Panc1 (cell line): ENCODE results near the gene CLDN1. TPM values are rescaled to one million over a fixed set of nuclear protein-coding genes. Genes with fewer than 3 reads are reported as not detected.

Source experiments
- ATAC-seq: fragments of 200-7000 bp; cut with Tn5 transposase; 2 replicates; pipeline ENCODE4 v1.9.1; 2020; ENCODE audit warnings: mild to moderate bottlenecking, moderate library complexity
- BruUV-seq: library from RNA; stranded (reverse); fragments of 400-500 nt; replicated peaks from 2 replicates; lab custom pipeline; 2021; lab: Mats Ljungman, UMichigan
- CTCF ChIA-PET: fragments of 300-600 bp; sonication (Branson Sonifier 250); formaldehyde crosslinking; loops from one replicate; lab custom pipeline; 2022; ENCODE audit warnings: antibody characterized with exemption; lab: Charles Lee
- POLR2A ChIA-PET: fragments of 300-600 bp; sonication (Branson Sonifier 250); formaldehyde crosslinking; loops from one replicate; lab custom pipeline; 2022; ENCODE audit warnings: antibody characterized with exemption; lab: Charles Lee
- DNase-seq: peaks from one replicate; pipeline ENCODE4 v3.0.0-alpha.2; 2010; ENCODE audit warnings: low read depth, low spot score
- H3K27ac ChIP-seq: 2 replicates; pipeline ENCODE4 v1.5.1; 2011; ENCODE audit warnings: mild to moderate bottlenecking, low read length, inconsistent platforms
- H3K27me3 ChIP-seq: fragments of 200-500 bp; sonication (Bioruptor generic); 2 replicates; pipeline ENCODE4 v1.6.0; 2014; ENCODE audit warnings: low read length, inconsistent platforms; ENCODE audit not compliant: control insufficient read depth, insufficient read depth
- H3K36me3 ChIP-seq: fragments of 200-500 bp; sonication (Bioruptor generic); 2 replicates; pipeline ENCODE4 v1.5.1; 2014; ENCODE audit warnings: inconsistent platforms, mild to moderate bottlenecking, low read length, moderate library complexity; ENCODE audit not compliant: control insufficient read depth, insufficient read depth
- H3K4me1 ChIP-seq: 2 replicates; pipeline ENCODE4 v1.5.1; 2011; ENCODE audit warnings: inconsistent platforms, mild to moderate bottlenecking, low read length, moderate library complexity; ENCODE audit not compliant: control insufficient read depth, insufficient read depth
- H3K4me3 ChIP-seq, 2 experiments: 2 replicates each; pipeline ENCODE4 v1.5.1; 2011 to 2012; ENCODE audit warnings: low read depth in 2 of 2, low read length in 2 of 2, mild to moderate bottlenecking in 2 of 2, inconsistent platforms in 1 of 2, moderate library complexity in 1 of 2
- H3K9me3 ChIP-seq: fragments of 200-500 bp; sonication (Bioruptor generic); 2 replicates; pipeline ENCODE4 v1.5.1; 2014; ENCODE audit warnings: low read depth, mild to moderate bottlenecking, inconsistent platforms, low read length, moderate library complexity; ENCODE audit not compliant: control insufficient read depth, insufficient read depth
- POLR2AphosphoS5 ChIP-seq: IDR thresholded peaks from 2 replicates; pipeline ENCODE4 v1.6.1; 2012; ENCODE audit warnings: mild to moderate bottlenecking, low read depth, low read length, moderate library complexity
- SIN3A ChIP-seq: IDR thresholded peaks from 2 replicates; pipeline ENCODE4 v1.6.1; 2012; ENCODE audit warnings: low read depth, mild to moderate bottlenecking, low read length, moderate library complexity, borderline replicate concordance; ENCODE audit not compliant: insufficient read depth
- TCF7L2 ChIP-seq: IDR thresholded peaks from 2 replicates; pipeline ENCODE4 v1.6.1; 2011; ENCODE audit warnings: mild to moderate bottlenecking, low read depth, low read length, inconsistent platforms
- in situ Hi-C: cut with HindIII; loops from 2 replicates; pipeline ENCODE4 v1.10.0; 2016; ENCODE audit warnings: low sequenced_read_pairs, low pct_unique_long_range_greater_than_20kb
- intact Hi-C: fragments of 100-400 bp; cut with micrococcal nuclease; formaldehyde crosslinking; loops from one replicate; pipeline ENCODE4 v1.10.0; 2022; ENCODE audit not compliant: unreplicated experiment
- total RNA-seq: library from RNA; stranded (reverse); gene quantifications from one replicate; pipeline ENCODE4 v1.2.1, GENCODE V29; 2021; ENCODE audit not compliant: unreplicated experiment
- TF ChIP-seq, protein P1 (sequence below), 2 experiments: IDR thresholded peaks; 2 replicates each; pipeline ENCODE4 v1.6.1; 2011 to 2012; ENCODE audit warnings: low read depth in 2 of 2, control low read depth in 1 of 2, low read length in 1 of 2, mild to moderate bottlenecking in 1 of 2, moderate library complexity in 1 of 2; ENCODE audit not compliant: insufficient read depth in 1 of 2
- TF ChIP-seq, protein P2 (sequence below): fragments of 450-650 bp; IDR thresholded peaks from 2 replicates; pipeline ENCODE4 v1.5.1; 2017; ENCODE audit warnings: mild to moderate bottlenecking

The CLDN1 gene
- total RNA-seq, 1 experiment from 2014 or later: 30.9 TPM

DNA sequence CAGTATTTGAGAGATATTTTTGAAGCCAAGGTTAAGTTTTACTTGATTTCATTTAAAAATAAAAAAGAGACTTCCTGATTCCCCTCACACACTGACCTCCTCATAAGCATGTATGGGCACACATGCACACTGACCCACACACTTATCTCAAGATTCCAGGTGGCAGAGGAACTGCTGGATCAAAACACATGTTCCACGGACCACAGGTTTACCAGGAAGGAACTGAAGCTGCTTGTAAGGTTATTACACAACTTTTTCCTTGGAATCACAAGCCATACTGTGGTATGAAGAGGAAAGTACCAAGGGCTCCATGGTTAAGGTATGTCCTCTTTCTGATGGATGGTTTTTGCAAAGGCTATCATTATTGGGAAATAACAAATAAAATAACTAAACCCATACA lies 7.5 kb downstream of the CLDN1 start:
- no peaks in the 10 kb centered on the region; the same call in 1 of the 2 replicates for H3K36me3 ChIP-seq
- H3K4me3 ChIP-seq: no peak overlapping the region
- in situ Hi-C loops: no loop called here
- TF ChIP-seq TCF7L2 (no peak), POLR2AphosphoS5 (no peak), SIN3A (no peak)
- TF ChIP-seq, protein P1, sequence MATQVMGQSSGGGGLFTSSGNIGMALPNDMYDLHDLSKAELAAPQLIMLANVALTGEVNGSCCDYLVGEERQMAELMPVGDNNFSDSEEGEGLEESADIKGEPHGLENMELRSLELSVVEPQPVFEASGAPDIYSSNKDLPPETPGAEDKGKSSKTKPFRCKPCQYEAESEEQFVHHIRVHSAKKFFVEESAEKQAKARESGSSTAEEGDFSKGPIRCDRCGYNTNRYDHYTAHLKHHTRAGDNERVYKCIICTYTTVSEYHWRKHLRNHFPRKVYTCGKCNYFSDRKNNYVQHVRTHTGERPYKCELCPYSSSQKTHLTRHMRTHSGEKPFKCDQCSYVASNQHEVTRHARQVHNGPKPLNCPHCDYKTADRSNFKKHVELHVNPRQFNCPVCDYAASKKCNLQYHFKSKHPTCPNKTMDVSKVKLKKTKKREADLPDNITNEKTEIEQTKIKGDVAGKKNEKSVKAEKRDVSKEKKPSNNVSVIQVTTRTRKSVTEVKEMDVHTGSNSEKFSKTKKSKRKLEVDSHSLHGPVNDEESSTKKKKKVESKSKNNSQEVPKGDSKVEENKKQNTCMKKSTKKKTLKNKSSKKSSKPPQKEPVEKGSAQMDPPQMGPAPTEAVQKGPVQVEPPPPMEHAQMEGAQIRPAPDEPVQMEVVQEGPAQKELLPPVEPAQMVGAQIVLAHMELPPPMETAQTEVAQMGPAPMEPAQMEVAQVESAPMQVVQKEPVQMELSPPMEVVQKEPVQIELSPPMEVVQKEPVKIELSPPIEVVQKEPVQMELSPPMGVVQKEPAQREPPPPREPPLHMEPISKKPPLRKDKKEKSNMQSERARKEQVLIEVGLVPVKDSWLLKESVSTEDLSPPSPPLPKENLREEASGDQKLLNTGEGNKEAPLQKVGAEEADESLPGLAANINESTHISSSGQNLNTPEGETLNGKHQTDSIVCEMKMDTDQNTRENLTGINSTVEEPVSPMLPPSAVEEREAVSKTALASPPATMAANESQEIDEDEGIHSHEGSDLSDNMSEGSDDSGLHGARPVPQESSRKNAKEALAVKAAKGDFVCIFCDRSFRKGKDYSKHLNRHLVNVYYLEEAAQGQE (IDR thresholded peaks at IDR 0.05; ENCODE audit: insufficient read depth in 1 of 2, low read depth in 2 of 2, low read length in 1 of 2): no peak
- TF ChIP-seq, protein P2, sequence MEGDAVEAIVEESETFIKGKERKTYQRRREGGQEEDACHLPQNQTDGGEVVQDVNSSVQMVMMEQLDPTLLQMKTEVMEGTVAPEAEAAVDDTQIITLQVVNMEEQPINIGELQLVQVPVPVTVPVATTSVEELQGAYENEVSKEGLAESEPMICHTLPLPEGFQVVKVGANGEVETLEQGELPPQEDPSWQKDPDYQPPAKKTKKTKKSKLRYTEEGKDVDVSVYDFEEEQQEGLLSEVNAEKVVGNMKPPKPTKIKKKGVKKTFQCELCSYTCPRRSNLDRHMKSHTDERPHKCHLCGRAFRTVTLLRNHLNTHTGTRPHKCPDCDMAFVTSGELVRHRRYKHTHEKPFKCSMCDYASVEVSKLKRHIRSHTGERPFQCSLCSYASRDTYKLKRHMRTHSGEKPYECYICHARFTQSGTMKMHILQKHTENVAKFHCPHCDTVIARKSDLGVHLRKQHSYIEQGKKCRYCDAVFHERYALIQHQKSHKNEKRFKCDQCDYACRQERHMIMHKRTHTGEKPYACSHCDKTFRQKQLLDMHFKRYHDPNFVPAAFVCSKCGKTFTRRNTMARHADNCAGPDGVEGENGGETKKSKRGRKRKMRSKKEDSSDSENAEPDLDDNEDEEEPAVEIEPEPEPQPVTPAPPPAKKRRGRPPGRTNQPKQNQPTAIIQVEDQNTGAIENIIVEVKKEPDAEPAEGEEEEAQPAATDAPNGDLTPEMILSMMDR: no peak
- intact Hi-C loops: no loop called here
- no peaks in the 10 kb centered on the region for H3K27me3 ChIP-seq
- no peak overlapping the region for H3K27ac ChIP-seq
- no TSS peak for BruUV-seq
- POLR2A ChIA-PET: no interaction called here
- H3K4me1 ChIP-seq: 0 out of 2 replicates have a peak, but pooled peaks cover 2% of the 10 kb centered on the region
- CTCF ChIA-PET: interaction anchor here (0.6 kb wide), 1 partner anchor 353 kb away, joined by 4 read pairs; no protein-coding TSS in a partner anchor
- H3K9me3 ChIP-seq: no peaks in the 10 kb centered on the region
- DNase-seq: no peak
- ATAC-seq: no peak

DNA sequence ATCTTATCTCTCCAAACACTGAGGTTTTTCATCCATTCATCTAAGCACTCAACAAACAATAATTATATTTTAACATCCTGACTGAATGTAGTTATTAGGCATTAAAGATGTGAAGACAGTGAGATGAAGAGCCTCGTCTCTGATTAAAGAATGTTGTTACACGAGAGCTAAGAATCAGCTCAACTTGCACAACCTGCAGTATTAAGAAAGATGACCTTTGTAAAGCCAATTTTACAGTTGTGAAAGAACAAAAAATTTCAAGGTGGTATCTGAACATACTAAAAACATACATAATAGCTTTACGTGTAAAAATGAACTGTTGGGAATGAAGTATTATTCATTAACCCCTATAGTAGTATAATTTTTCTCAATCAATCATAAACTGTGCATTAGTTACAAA lies 12.8 kb downstream of the CLDN1 start:
- no peaks in the 10 kb centered on the region for H3K4me1 ChIP-seq
- ATAC-seq (no peak), DNase-seq (no peak)
- BruUV-seq: no TSS peak
- no peak overlapping the region for H3K27ac ChIP-seq
- intact Hi-C loops (no loop called here), in situ Hi-C loops (no loop called here)
- CTCF ChIA-PET: interaction anchor here (0.7 kb wide), 1 partner anchor 13 kb away, joined by 3 read pairs; the partner anchor contains the start of gene CLDN1
- POLR2A ChIA-PET: no interaction called here
- TF ChIP-seq SIN3A (no peak), TCF7L2 (no peak), POLR2AphosphoS5 (no peak)
- TF ChIP-seq, protein P1 (IDR thresholded peaks at IDR 0.05; ENCODE audit: insufficient read depth in 1 of 2, low read depth in 2 of 2, low read length in 1 of 2): no peak
- TF ChIP-seq, protein P2: no peak
- H3K27me3 ChIP-seq: no peaks in the 10 kb centered on the region
- no peaks in the 10 kb centered on the region; the same call in 1 of the 2 replicates for H3K36me3 ChIP-seq
- no peak overlapping the region for H3K4me3 ChIP-seq
- H3K9me3 ChIP-seq: no peaks in the 10 kb centered on the region
